Keratinocyte (primary cell): Measurements from ENCODE around the gene MESD.

Experiments used
- CTCF ChIP-seq, 3 experiments: IDR thresholded peaks in 1 of 3; conservative IDR thresholded peaks in 1 of 3; optimal IDR thresholded peaks in 1 of 3; 2 replicates in 2 of 3; 3 replicates in 1 of 3; pipeline versions ENCODE3 to v1.5.1; 2011; ENCODE audit warnings: low read length in 3 of 3, mild to moderate bottlenecking in 3 of 3, moderate library complexity in 2 of 3, control low read depth in 1 of 3, inconsistent platforms in 1 of 3; ENCODE audit not compliant: insufficient read depth in 2 of 3; ENCODE audit errors: extremely low read depth in 1 of 3
- EZH2 ChIP-seq: IDR thresholded peaks from one replicate; pipeline ENCODE4 v1.6.1; 2012; ENCODE audit warnings: inconsistent platforms, mild to moderate bottlenecking, low read length, moderate library complexity

GRCh38 chr15:80982839-80983238, 6.8 kb downstream of the MESD start:
- TF ChIP-seq CTCF (optimal IDR thresholded peaks at IDR 0.05 in 1 of 3, IDR thresholded peaks at IDR 0.05 in 1 of 3, conservative IDR thresholded peaks at IDR 0.05 in 1 of 3; ENCODE audit: extremely low read depth in 1 of 3, insufficient read depth in 2 of 3, low read length in 3 of 3) (no peak), EZH2 (no peak)
